ENCODE results near the gene DUSP6. TPM values are rescaled to one million over a fixed set of nuclear protein-coding genes. Genes with fewer than 3 reads are reported as not detected.
A peak's percentile ranks its signal among the peaks of the same experiment; 100 is the strongest.

DUSP6 gene
- total and polyA plus RNA-seq, 2 of the 8 experiments (the other 6 are each of a cell fraction or from before 2014, with no cell fraction given): 99.3 to 179 TPM

- Histone ChIP-seq H2AFZ (ENCODE audit: low read length) (no peak overlapping the region), H3K27me3 (replicated peaks in 1 of 4; ENCODE audit: control insufficient read depth in 3 of 4, extremely low read depth in 1 of 4, insufficient read depth in 3 of 4, low read length in 3 of 4) (peaks cover 8 to 51% (median 28%) of the 10 kb centered on the region in 4 experiments), H2BK12ac (ENCODE audit: low read depth, low read length) (peak overlapping the region; percentile 85), H2BK120ac (replicated peaks; ENCODE audit: low read depth, low read length) (peak overlapping the region; percentile 8), H3K56ac (replicated peaks; ENCODE audit: insufficient read length, low read depth, low read length) (no peak overlapping the region), H2BK5ac (ENCODE audit: low read depth, low read length) (peak overlapping the region; percentile 79; the same call in 1 of the 2 replicates), H2AK5ac (ENCODE audit: low read depth, low read length) (no peak overlapping the region), H3K4me2 (ENCODE audit: insufficient read depth in 1 of 2, low read depth in 2 of 2, low read length in 2 of 2) (peak overlapping the region; percentile 89 to 98), H4K8ac (ENCODE audit: extremely low read depth, insufficient read depth, low read length) (0 out of 2 replicates have a peak overlapping the region, but pooled peaks have one; percentile 54), H3K23me2 (ENCODE audit: low read depth, low read length) (peaks cover 27% of the 10 kb centered on the region), H3K18ac (ENCODE audit: extremely low read depth, low read length) (peak overlapping the region; percentile 53; the same call in 1 of the 2 replicates), H4K5ac (ENCODE audit: insufficient read length, low read depth, low read length) (no peak overlapping the region), H3K4me3 (ENCODE audit: extremely low read depth in 1 of 4, insufficient read depth in 2 of 4, low read depth in 3 of 4, low read length in 4 of 4) (peak overlapping the region; percentile 49 to 82 (median 60); a peak in 7 of 8 replicates), H3K79me1 (ENCODE audit: low read depth, low read length) (no peaks in the 10 kb centered on the region; the same call in 1 of the 2 replicates), H3K9ac (replicated peaks in 1 of 4; ENCODE audit: extremely low read depth in 1 of 4, low read depth in 3 of 4, low read length in 3 of 4) (peak overlapping the region in 2 of 4 experiments; percentile 19 to 25; a peak in 3 of 7 replicates), H3K23ac (ENCODE audit: insufficient read length) (no peak overlapping the region), H3K4me1 (replicated peaks in 1 of 4; ENCODE audit: control insufficient read depth in 3 of 4, insufficient read depth in 4 of 4, low read length in 3 of 4) (peaks cover 13 to 25% (median 18%) of the 10 kb centered on the region in 4 experiments), H4K20me1 (replicated peaks in 1 of 2; ENCODE audit: control insufficient read depth in 1 of 2, insufficient read depth in 2 of 2, low read length in 2 of 2) (peaks cover 9 to 10% of the 10 kb centered on the region in 2 experiments), H3K79me2 (ENCODE audit: control insufficient read depth in 1 of 2, insufficient read depth in 2 of 2, low read length in 2 of 2) (peaks cover 0 to 23% of the 10 kb centered on the region in 2 experiments; a peak in 3 of 4 replicates), H3K36me3 (ENCODE audit: control insufficient read depth in 2 of 4, insufficient read depth in 4 of 4, low read length in 3 of 4) (peaks cover 0 to 7% (median 0%) of the 10 kb centered on the region in 4 experiments; a peak in 3 of 8 replicates), H2BK20ac (ENCODE audit: low read length) (no peak overlapping the region), H4K91ac (replicated peaks; ENCODE audit: insufficient read length, low read length) (peak overlapping the region; percentile 12), H3K9me3 (ENCODE audit: insufficient read depth in 2 of 2, low read depth in 1 of 2, low read length in 1 of 2) (no peaks in the 10 kb centered on the region), H2BK15ac (ENCODE audit: low read length) (no peak overlapping the region), H3K4ac (replicated peaks; ENCODE audit: insufficient read length, low read depth, low read length) (no peak overlapping the region), H3K27ac (ENCODE audit: low read depth, low read length) (no peak overlapping the region), H3K14ac (ENCODE audit: insufficient read length) (no peak overlapping the region)
- WGBS, 2 experiments (ENCODE audit: extremely low coverage in 1 of 2, insufficient coverage in 1 of 2, insufficient read length in 1 of 2, insufficient replicate concordance in 2 of 2, low coverage in 1 of 2, low lambda C conversion rate in 2 of 2, missing lambda C conversion rate in 1 of 2): 6% methylated on average over 17 of the region's 17 CpGs; no CpG with 5 or more reads in 1 of the 2 experiments
- ChIA-PET POLR2A (ENCODE audit: partially characterized antibody) (interaction anchor here (0.9 to 4.8 kb wide), 10 partner anchors 8 to 266 kb away, joined by 3 to 41 read pairs (median 16); no protein-coding TSS in a partner anchor), CTCF (ENCODE audit: partially characterized antibody) (interaction anchor here (0.6 to 1.9 kb wide), 9 partner anchors 30 to 337 kb away, joined by 3 to 5 read pairs (median 3); no protein-coding TSS in a partner anchor)
- FAIRE-seq (no peak), DNase-seq (ENCODE audit: low read depth in 1 of 2, low spot score in 2 of 2) (no peak)
- TF ChIP-seq, protein P1, sequence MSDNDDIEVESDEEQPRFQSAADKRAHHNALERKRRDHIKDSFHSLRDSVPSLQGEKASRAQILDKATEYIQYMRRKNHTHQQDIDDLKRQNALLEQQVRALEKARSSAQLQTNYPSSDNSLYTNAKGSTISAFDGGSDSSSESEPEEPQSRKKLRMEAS (IDR thresholded peaks at IDR 0.05): no peak
- TF ChIP-seq KDM5A (IDR thresholded peaks at IDR 0.05; ENCODE audit: low read length) (no peak), MAFK (IDR thresholded peaks at IDR 0.05; ENCODE audit: low read depth, low read length) (no peak), SAP30 (IDR thresholded peaks at IDR 0.05; ENCODE audit: insufficient read depth, insufficient replicate concordance, low read length) (peak; percentile 26), SUZ12 (IDR thresholded peaks at IDR 0.05; ENCODE audit: low read length) (peak; percentile 28), RNF2 (IDR thresholded peaks at IDR 0.05; ENCODE audit: borderline replicate concordance, low read depth, low read length, missing control alignments, poor library complexity, severe bottlenecking) (peak; percentile 31), KDM1A (IDR thresholded peaks at IDR 0.05; ENCODE audit: borderline replicate concordance, low read length) (no peak), NANOG (IDR thresholded peaks at IDR 0.05; ENCODE audit: insufficient read depth, low read depth, low read length, poor library complexity, severe bottlenecking) (no peak)
Observed at GRCh38 chr12:89354612-89355067, 2.3 kb upstream of the DUSP6 start.
